ENCODE measurements around the gene PFN3. TPM values are rescaled to one million over a fixed set of nuclear protein-coding genes. Genes with fewer than 3 reads are reported as not detected.
"Not testable (repeated sequence)": the region's sequence is repeated elsewhere in the genome, so short reads cannot be mapped to it uniquely, and the experiment has no call there.

PFN3 gene
- total RNA-seq, 2 experiments from 2014 or later, result not detected

- Mint-ChIP-seq H3K4me3 (no peak overlapping the region), H3K27ac (no peak overlapping the region), H3K36me3 (ENCODE audit: low read depth) (peaks cover 59% of the 10 kb centered on the region), H3K27me3 (no peaks in the 10 kb centered on the region), H3K4me1 (peaks cover 70% of the 10 kb centered on the region), H3K9me3 (no peaks in the 10 kb centered on the region)
- POLR2A ChIA-PET, result no interaction called here
- CTCF ChIA-PET, result interaction anchor here (1.0 to 9.8 kb wide), 3 partner anchors 9 to 57 kb away, joined by 3 to 145 read pairs (median 22); partner anchors contain the start of genes LMAN2 and RGS14
- no peak for DNase-seq
Measured at GRCh38 chr5:177365845-177366527, 34.5 kb downstream of the PFN3 start.

- H3K27ac Mint-ChIP-seq, result peak overlapping the region; percentile 25
- no peak for DNase-seq
- peaks cover 75% of the 10 kb centered on the region for H3K4me1 Mint-ChIP-seq
- peak overlapping the region; percentile 30 for H3K4me3 Mint-ChIP-seq
- POLR2A ChIA-PET, result no interaction called here
- no peaks in the 10 kb centered on the region for H3K27me3 Mint-ChIP-seq
- peaks cover 57% of the 10 kb centered on the region for H3K36me3 Mint-ChIP-seq (ENCODE audit: low read depth)
- H3K9me3 Mint-ChIP-seq, result no peaks in the 10 kb centered on the region
- CTCF ChIA-PET, result interaction anchor here (0.7 to 17.1 kb wide), 9 partner anchors 7 to 592 kb away, joined by 3 to 145 read pairs (median 5); no protein-coding TSS in a partner anchor
Measured at GRCh38 chr5:177364159-177364962, 36.1 kb downstream of the PFN3 start.

GRCh38 chr5:177363565-177363964, 36.9 kb downstream of the PFN3 start:
- CTCF ChIA-PET, result interaction anchor here (1.8 to 17.1 kb wide), 3 partner anchors 8 to 27 kb away, joined by 6 to 145 read pairs (median 22); no protein-coding TSS in a partner anchor
- peaks cover 75% of the 10 kb centered on the region for H3K4me1 Mint-ChIP-seq

GRCh38 chr5:177362610-177363507, 37.6 kb downstream of the PFN3 start:
- peak overlapping the region; percentile 71 for H3K4me3 Mint-ChIP-seq
- peaks cover 56% of the 10 kb centered on the region for H3K36me3 Mint-ChIP-seq (ENCODE audit: low read depth)
- peak overlapping the region; percentile 84 for H3K27ac Mint-ChIP-seq

More at GRCh38 chr5:177363565-177363964, 36.9 kb downstream of the PFN3 start:
- POLR2A ChIA-PET, result no interaction called here
- Mint-ChIP-seq H3K4me3 (peak overlapping the region; percentile 40), H3K9me3 (no peaks in the 10 kb centered on the region), H3K36me3 (ENCODE audit: low read depth) (peaks cover 57% of the 10 kb centered on the region), H3K27me3 (no peaks in the 10 kb centered on the region), H3K27ac (no peak overlapping the region)
- DNase-seq, result no peak

GRCh38 chr5:177362292-177362609, 38.2 kb downstream of the PFN3 start:
- no peak for DNase-seq
- ChIA-PET CTCF (interaction anchor here (0.8 to 17.1 kb wide), 5 partner anchors 9 to 130 kb away, joined by 3 to 145 read pairs (median 3); partner anchors contain the start of gene LMAN2), POLR2A (no interaction called here)
- Mint-ChIP-seq H3K9me3 (no peaks in the 10 kb centered on the region), H3K4me1 (peaks cover 75% of the 10 kb centered on the region), H3K27ac (peak overlapping the region; percentile 37), H3K27me3 (no peaks in the 10 kb centered on the region), H3K4me3 (peak overlapping the region; percentile 71), H3K36me3 (ENCODE audit: low read depth) (peaks cover 52% of the 10 kb centered on the region)

More at GRCh38 chr5:177362610-177363507, 37.6 kb downstream of the PFN3 start:
- ChIA-PET CTCF (interaction anchor here (0.8 to 17.1 kb wide), 4 partner anchors 8 to 44 kb away, joined by 3 to 145 read pairs (median 12); no protein-coding TSS in a partner anchor), POLR2A (no interaction called here)
- H3K4me1 Mint-ChIP-seq, result peaks cover 71% of the 10 kb centered on the region
- H3K9me3 Mint-ChIP-seq, result no peaks in the 10 kb centered on the region
- no peaks in the 10 kb centered on the region for H3K27me3 Mint-ChIP-seq
- DNase-seq, result peak; percentile 57

GRCh38 chr5:177361418-177362291, 38.8 kb downstream of the PFN3 start:
- CTCF ChIA-PET, result interaction anchor here (0.5 to 17.1 kb wide), 10 partner anchors 9 to 131 kb away, joined by 3 to 145 read pairs (median 4); partner anchors contain the start of gene LMAN2
- Mint-ChIP-seq H3K36me3 (ENCODE audit: low read depth) (peaks cover 48% of the 10 kb centered on the region), H3K27ac (peak overlapping the region; percentile 82), H3K4me1 (peaks cover 81% of the 10 kb centered on the region), H3K9me3 (no peaks in the 10 kb centered on the region), H3K27me3 (no peaks in the 10 kb centered on the region), H3K4me3 (peak overlapping the region; percentile 71)
- no peak for DNase-seq
- POLR2A ChIA-PET, result interaction anchor here (0.6 to 1.4 kb wide), 2 partner anchors 9 to 10 kb away, joined by 3 to 5 read pairs; partner anchors contain the start of gene LMAN2

- H3K27ac Mint-ChIP-seq, H3K4me3 Mint-ChIP-seq, H3K27me3 Mint-ChIP-seq, H3K9me3 Mint-ChIP-seq, DNase-seq: not testable (repeated sequence)
- ChIA-PET POLR2A (interaction anchor here (1.4 kb wide), 1 partner anchor 10 kb away, joined by 5 read pairs; no protein-coding TSS in a partner anchor), CTCF (interaction anchor here (0.5 to 17.1 kb wide), 11 partner anchors 9 to 418 kb away, joined by 3 to 145 read pairs (median 4); partner anchors contain the start of gene LMAN2)
- H3K4me1 Mint-ChIP-seq, result peaks cover 86% of the 10 kb centered on the region
- peaks cover 44% of the 10 kb centered on the region for H3K36me3 Mint-ChIP-seq (ENCODE audit: low read depth)
Measured at GRCh38 chr5:177360740-177361139, 39.7 kb downstream of the PFN3 start.

- Mint-ChIP-seq H3K27ac (no peak overlapping the region), H3K4me3 (peak overlapping the region; percentile 91), H3K27me3 (no peaks in the 10 kb centered on the region), H3K9me3 (peaks cover 4% of the 10 kb centered on the region), H3K36me3 (ENCODE audit: low read depth) (peaks cover 46% of the 10 kb centered on the region), H3K4me1 (peaks cover 86% of the 10 kb centered on the region)
- CTCF ChIA-PET, result interaction anchor here (1.2 to 17.1 kb wide), 4 partner anchors 11 to 58 kb away, joined by 3 to 145 read pairs (median 6); no protein-coding TSS in a partner anchor
- POLR2A ChIA-PET, result no interaction called here
- DNase-seq, result no peak
Measured at GRCh38 chr5:177359860-177360259, 40.6 kb downstream of the PFN3 start.

GRCh38 chr5:177359451-177359851, 41.0 kb downstream of the PFN3 start:
- CTCF ChIA-PET, result interaction anchor here (1.2 to 17.1 kb wide), 3 partner anchors 12 to 58 kb away, joined by 3 to 145 read pairs (median 4); no protein-coding TSS in a partner anchor
- peaks cover 48% of the 10 kb centered on the region for H3K36me3 Mint-ChIP-seq (ENCODE audit: low read depth)
- H3K27ac Mint-ChIP-seq, result no peak overlapping the region
- no peaks in the 10 kb centered on the region for H3K27me3 Mint-ChIP-seq
- peak overlapping the region; percentile 91 for H3K4me3 Mint-ChIP-seq
- no peak for DNase-seq
- POLR2A ChIA-PET, result no interaction called here
- peaks cover 8% of the 10 kb centered on the region for H3K9me3 Mint-ChIP-seq
- H3K4me1 Mint-ChIP-seq, result peaks cover 86% of the 10 kb centered on the region

GRCh38 chr5:177358370-177358819, 42.1 kb downstream of the PFN3 start:
- Mint-ChIP-seq H3K4me3 (peak overlapping the region; percentile 91), H3K4me1 (peaks cover 81% of the 10 kb centered on the region), H3K9me3 (peaks cover 12% of the 10 kb centered on the region), H3K36me3 (ENCODE audit: low read depth) (peaks cover 48% of the 10 kb centered on the region), H3K27ac (peak overlapping the region; percentile 82), H3K27me3 (no peaks in the 10 kb centered on the region)
- CTCF ChIA-PET, result interaction anchor here (0.7 to 17.1 kb wide), 8 partner anchors 13 to 96 kb away, joined by 3 to 145 read pairs (median 4); no protein-coding TSS in a partner anchor
- POLR2A ChIA-PET, result interaction anchor here (1.3 kb wide), 1 partner anchor 46 kb away, joined by 3 read pairs; no protein-coding TSS in a partner anchor
- DNase-seq, result no peak

All from activated CD4-positive, alpha-beta T cell treated with anti-CD3 and anti-CD28 coated beads, Interleukin-2, amount 10 ng/mL, durations not matched to agents 7 days and 5 days (primary cell).